Activated T-helper 1 cell treated with anti-CD3 and anti-CD28 coated beads, Interleukin-12 subunit alpha, Interleukin-12 subunit beta, Interleukin-2, Interleukin-4 antibody, amounts not matched to agents 30 ng/mL and 10 ng/mL and 1 ng/mL, durations not matched to agents 14 hours and 24 hours and 36 hours (primary cell): ENCODE results near the gene NMNAT2. TPM values are rescaled to one million over a fixed set of nuclear protein-coding genes. Genes with fewer than 3 reads are reported as not detected.

Source experiments
- DNase-seq: peaks from one replicate; pipeline ENCODE4 v3.0.0; 2021; ENCODE audit warnings: low spot score
- H3K27ac Mint-ChIP-seq: one replicate; pipeline ENCODE4 v1.8.0; 2021; ENCODE audit warnings: mild to moderate bottlenecking, mixed read lengths
- H3K27me3 Mint-ChIP-seq: one replicate; pipeline ENCODE4 v1.8.0; 2022; ENCODE audit warnings: mild to moderate bottlenecking, moderate library complexity, mixed read lengths; ENCODE audit not compliant: insufficient read depth
- H3K36me3 Mint-ChIP-seq: one replicate; pipeline ENCODE4 v1.8.0; 2021; ENCODE audit warnings: low read depth, mixed read lengths
- H3K4me1 Mint-ChIP-seq: one replicate; pipeline ENCODE4 v1.8.0; 2021; ENCODE audit warnings: low read depth, mixed read lengths
- H3K4me3 Mint-ChIP-seq: one replicate; pipeline ENCODE4 v1.8.0; 2021; ENCODE audit warnings: mild to moderate bottlenecking, moderate library complexity, mixed read lengths
- H3K9me3 Mint-ChIP-seq: one replicate; pipeline ENCODE4 v1.8.0; 2021; ENCODE audit warnings: mixed read lengths
- intact Hi-C: fragments of 100-400 bp; cut with micrococcal nuclease; formaldehyde crosslinking; loops from one replicate; pipeline ENCODE4 v1.15.1; 2024
- total RNA-seq: library from RNA; stranded (reverse); gene quantifications from 2 replicates; pipeline ENCODE4 v1.2.3, GENCODE V29; 2022

The NMNAT2 gene
- total RNA-seq, 1 donor from 2014 or later = not detected

GRCh38 chr1:183205196-183205781 lies 212.9 kb downstream of the NMNAT2 start:
- Mint-ChIP-seq H3K27ac (no peak overlapping the region), H3K27me3 (peaks cover 3% of the 10 kb centered on the region), H3K4me1 (no peaks in the 10 kb centered on the region), H3K9me3 (no peaks in the 10 kb centered on the region), H3K4me3 (no peak overlapping the region), H3K36me3 (no peaks in the 10 kb centered on the region)
- DNase-seq = no peak
- intact Hi-C loops = no loop called here

- intact Hi-C loops = no loop called here
- H3K9me3 Mint-ChIP-seq = no peaks in the 10 kb centered on the region
- H3K4me1 Mint-ChIP-seq = no peaks in the 10 kb centered on the region
- H3K27me3 Mint-ChIP-seq = peaks cover 3% of the 10 kb centered on the region
- DNase-seq = no peak
- no peak overlapping the region for H3K27ac Mint-ChIP-seq
- H3K4me3 Mint-ChIP-seq = no peak overlapping the region
- no peaks in the 10 kb centered on the region for H3K36me3 Mint-ChIP-seq
Measured at GRCh38 chr1:183203094-183203493, 215.1 kb downstream of the NMNAT2 start.

GRCh38 chr1:183200451-183200850 lies 217.7 kb downstream of the NMNAT2 start:
- no peaks in the 10 kb centered on the region for H3K9me3 Mint-ChIP-seq

GRCh38 chr1:183199304-183199703 lies 218.9 kb downstream of the NMNAT2 start:
- Mint-ChIP-seq H3K27ac (no peak overlapping the region), H3K4me1 (peaks cover 13% of the 10 kb centered on the region), H3K27me3 (peaks cover 2% of the 10 kb centered on the region), H3K9me3 (no peaks in the 10 kb centered on the region), H3K36me3 (no peaks in the 10 kb centered on the region), H3K4me3 (no peak overlapping the region)
- no peak for DNase-seq
- intact Hi-C loops = no loop called here

More at GRCh38 chr1:183200451-183200850, 217.7 kb downstream of the NMNAT2 start:
- no peak for DNase-seq
- intact Hi-C loops = no loop called here
- Mint-ChIP-seq H3K4me1 (peaks cover 2% of the 10 kb centered on the region), H3K27me3 (peaks cover 5% of the 10 kb centered on the region), H3K27ac (no peak overlapping the region), H3K36me3 (no peaks in the 10 kb centered on the region), H3K4me3 (no peak overlapping the region)

GRCh38 chr1:183198463-183198862 lies 219.7 kb downstream of the NMNAT2 start:
- Mint-ChIP-seq H3K9me3 (no peaks in the 10 kb centered on the region), H3K36me3 (no peaks in the 10 kb centered on the region), H3K4me1 (peaks cover 13% of the 10 kb centered on the region), H3K27ac (no peak overlapping the region), H3K27me3 (peaks cover 2% of the 10 kb centered on the region), H3K4me3 (no peak overlapping the region)
- DNase-seq = no peak
- intact Hi-C loops = no loop called here

Other genes with a start within 250 kb of the NMNAT2 start
- gene LAMC2, start 232.1 kb downstream of the NMNAT2 start, total RNA-seq = 0.16 and 0.22 TPM in 2 replicates
- 86.1 and 86.4 TPM in 2 replicates for gene SMG7, start 54.1 kb upstream of the NMNAT2 start, total RNA-seq
- 4.8 and 5.9 TPM in 2 replicates for gene NCF2, start 172.1 kb upstream of the NMNAT2 start, total RNA-seq
- 146 and 154 TPM in 2 replicates for gene ARPC5, start 217.4 kb upstream of the NMNAT2 start, total RNA-seq
- not detected in 2 replicates for gene APOBEC4, start 234.9 kb upstream of the NMNAT2 start, total RNA-seq